Mesenchymal stem cell (in vitro differentiated cells and primary cell): Measurements from ENCODE around the gene GRHPR.

ENCODE experiments used
- DNase-seq: peaks from one replicate; pipeline ENCODE4 v3.0.0-alpha.2; 2013
- H2AFZ ChIP-seq: one replicate; pipeline ENCODE4 v1.6.1; 2013; ENCODE audit warnings: low read depth, mild to moderate bottlenecking, control low read depth, inconsistent platforms, low read length, moderate library complexity
- H2AK5ac ChIP-seq: 2 replicates; pipeline ENCODE4 v1.6.1; 2013; ENCODE audit warnings: low read length, moderate library complexity, mild to moderate bottlenecking, inconsistent platforms; ENCODE audit not compliant: severe bottlenecking
- H2BK120ac ChIP-seq: one replicate; pipeline ENCODE4 v1.6.1; 2013; ENCODE audit warnings: low read depth, mild to moderate bottlenecking, inconsistent platforms, low read length, moderate library complexity
- H2BK12ac ChIP-seq, 2 experiments: one replicate each; pipeline ENCODE4 v1.6.1; 2013; ENCODE audit warnings: inconsistent platforms in 2 of 2, low read length in 2 of 2, mild to moderate bottlenecking in 2 of 2, moderate library complexity in 2 of 2, control low read depth in 1 of 2
- H2BK15ac ChIP-seq: one replicate; pipeline ENCODE4 v1.6.1; 2013; ENCODE audit warnings: mild to moderate bottlenecking, low read depth, inconsistent platforms; ENCODE audit not compliant: poor library complexity, severe bottlenecking
- H2BK5ac ChIP-seq: 2 replicates; pipeline ENCODE4 v1.6.1; 2013; ENCODE audit warnings: low read depth, mild to moderate bottlenecking, low read length, control low read depth, inconsistent platforms; ENCODE audit not compliant: poor library complexity, severe bottlenecking
- H3K14ac ChIP-seq, 2 experiments: one replicate each; pipeline ENCODE4 v1.6.1; 2013; ENCODE audit warnings: inconsistent platforms in 2 of 2, low read length in 2 of 2, control low read depth in 1 of 2, mild to moderate bottlenecking in 1 of 2, moderate library complexity in 1 of 2
- H3K18ac ChIP-seq, 2 experiments: one replicate each; pipeline ENCODE4 v1.6.1; 2013; ENCODE audit warnings: inconsistent platforms in 2 of 2, low read length in 2 of 2, control low read depth in 1 of 2, low read depth in 1 of 2, mild to moderate bottlenecking in 1 of 2
- H3K23ac ChIP-seq, 2 experiments: one replicate each; pipeline ENCODE4 v1.6.1; 2013; ENCODE audit warnings: inconsistent platforms in 2 of 2, low read length in 2 of 2, mild to moderate bottlenecking in 2 of 2, moderate library complexity in 2 of 2, control low read depth in 1 of 2
- H3K27ac ChIP-seq: 2 replicates; pipeline ENCODE4 v1.5.1; 2013; ENCODE audit warnings: mild to moderate bottlenecking, moderate library complexity, low read length, control low read depth, inconsistent platforms; ENCODE audit not compliant: poor library complexity, severe bottlenecking
- H3K27me3 ChIP-seq, 2 experiments: 2 replicates each; pipeline versions ENCODE4 v1.6.1 to v1.7.0; 2013; ENCODE audit warnings: low read length in 2 of 2, mild to moderate bottlenecking in 2 of 2, moderate library complexity in 2 of 2, control low read depth in 1 of 2, inconsistent platforms in 1 of 2; ENCODE audit not compliant: control insufficient read depth in 1 of 2, insufficient read depth in 1 of 2
- H3K36me3 ChIP-seq, 2 experiments: 2 replicates each; pipeline versions ENCODE4 v1.6.1 to v1.7.0; 2013; ENCODE audit warnings: low read length in 2 of 2, control low read depth in 1 of 2, inconsistent platforms in 1 of 2, low read depth in 1 of 2, mild to moderate bottlenecking in 1 of 2; ENCODE audit not compliant: insufficient read depth in 2 of 2, control insufficient read depth in 1 of 2
- H3K4ac ChIP-seq, 2 experiments: one replicate each; pipeline ENCODE4 v1.6.1; 2013; ENCODE audit warnings: inconsistent platforms in 2 of 2, low read length in 2 of 2, mild to moderate bottlenecking in 2 of 2, moderate library complexity in 2 of 2, control low read depth in 1 of 2, low read depth in 1 of 2
- H3K4me1 ChIP-seq: 2 replicates; pipeline ENCODE4 v1.6.1; 2013; ENCODE audit warnings: low read depth, low read length, control low read depth; ENCODE audit not compliant: control insufficient read depth, insufficient read depth
- H3K4me2 ChIP-seq: 2 replicates; pipeline ENCODE4 v1.6.1; 2013; ENCODE audit warnings: low read length, mild to moderate bottlenecking, inconsistent platforms; ENCODE audit not compliant: poor library complexity, severe bottlenecking
- H3K4me3 ChIP-seq, 2 experiments: 2 replicates each; pipeline versions ENCODE4 v1.5.1 to v1.7.0; 2013; ENCODE audit warnings: low read length in 2 of 2, mild to moderate bottlenecking in 2 of 2, control low read depth in 1 of 2, low read depth in 1 of 2; ENCODE audit not compliant: insufficient read depth in 1 of 2
- H3K79me1 ChIP-seq: replicated peaks from 2 replicates; pipeline ENCODE4 v1.6.1; 2013; ENCODE audit warnings: mild to moderate bottlenecking, control low read depth, low read length, inconsistent platforms; ENCODE audit not compliant: poor library complexity, severe bottlenecking
- H3K9ac ChIP-seq: 2 replicates; pipeline ENCODE4 v1.7.0; 2013; ENCODE audit warnings: mild to moderate bottlenecking, low read length, moderate library complexity
- H3K9me3 ChIP-seq: 2 replicates; pipeline ENCODE4 v1.7.0; 2013; ENCODE audit warnings: mild to moderate bottlenecking, low read length; ENCODE audit not compliant: control insufficient read depth
- H4K8ac ChIP-seq: one replicate; pipeline ENCODE4 v1.6.1; 2013; ENCODE audit warnings: inconsistent platforms, mild to moderate bottlenecking, low read length, moderate library complexity
- H4K91ac ChIP-seq: one replicate; pipeline ENCODE4 v1.6.1; 2013; ENCODE audit warnings: mild to moderate bottlenecking, low read length, inconsistent platforms
- whole genome bisulfite sequencing: methylation state at CpG from one replicate; pipeline ENCODE4 v1.1.7; 2013; ENCODE audit warnings: mixed read lengths; 5-methylcytosine and 5-hydroxymethylcytosine counted together

GRHPR gene

DNA sequence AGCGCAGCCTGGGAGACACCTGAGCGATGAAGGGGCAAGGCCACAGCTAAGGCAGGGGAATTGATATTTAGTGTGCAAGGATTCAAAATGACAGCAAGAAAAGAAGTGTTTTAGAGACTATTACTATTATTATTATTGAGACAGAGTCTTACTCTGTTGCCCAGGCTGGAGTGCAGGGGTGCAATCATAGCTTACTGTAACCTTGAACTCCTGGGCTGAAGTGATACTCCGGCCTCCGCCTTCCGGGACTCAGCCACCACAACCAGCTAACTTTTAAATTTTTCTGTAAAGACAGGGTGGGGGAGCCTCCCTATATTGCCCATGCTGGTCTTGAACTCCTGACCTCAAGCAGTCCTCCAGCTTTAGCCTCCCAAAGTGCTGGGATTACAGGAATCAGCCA is 3.3 kb upstream of the GRHPR start:
- Histone ChIP-seq H3K36me3 (peaks cover 0 to 3% of the 10 kb centered on the region in 2 experiments), H2BK120ac (no peak overlapping the region), H3K14ac (no peak overlapping the region), H3K4me2 (no peak overlapping the region), H2AK5ac (no peak overlapping the region), H3K23ac (no peak overlapping the region), H2AFZ (no peak overlapping the region), H3K27me3 (no peaks in the 10 kb centered on the region), H3K79me1 (no peaks in the 10 kb centered on the region), H2BK12ac (no peak overlapping the region), H2BK15ac (no peak overlapping the region), H4K91ac (no peak overlapping the region), H3K4me1 (peaks cover 24% of the 10 kb centered on the region), H3K9ac (no peak overlapping the region), H3K18ac (no peak overlapping the region), H2BK5ac (no peak overlapping the region), H3K4ac (no peak overlapping the region), H3K27ac (no peak overlapping the region), H4K8ac (no peak overlapping the region), H3K9me3 (no peaks in the 10 kb centered on the region), H3K4me3 (no peak overlapping the region)
- no peak for DNase-seq
- 96% methylated on average over 5 of the region's 5 CpGs for WGBS

DNA sequence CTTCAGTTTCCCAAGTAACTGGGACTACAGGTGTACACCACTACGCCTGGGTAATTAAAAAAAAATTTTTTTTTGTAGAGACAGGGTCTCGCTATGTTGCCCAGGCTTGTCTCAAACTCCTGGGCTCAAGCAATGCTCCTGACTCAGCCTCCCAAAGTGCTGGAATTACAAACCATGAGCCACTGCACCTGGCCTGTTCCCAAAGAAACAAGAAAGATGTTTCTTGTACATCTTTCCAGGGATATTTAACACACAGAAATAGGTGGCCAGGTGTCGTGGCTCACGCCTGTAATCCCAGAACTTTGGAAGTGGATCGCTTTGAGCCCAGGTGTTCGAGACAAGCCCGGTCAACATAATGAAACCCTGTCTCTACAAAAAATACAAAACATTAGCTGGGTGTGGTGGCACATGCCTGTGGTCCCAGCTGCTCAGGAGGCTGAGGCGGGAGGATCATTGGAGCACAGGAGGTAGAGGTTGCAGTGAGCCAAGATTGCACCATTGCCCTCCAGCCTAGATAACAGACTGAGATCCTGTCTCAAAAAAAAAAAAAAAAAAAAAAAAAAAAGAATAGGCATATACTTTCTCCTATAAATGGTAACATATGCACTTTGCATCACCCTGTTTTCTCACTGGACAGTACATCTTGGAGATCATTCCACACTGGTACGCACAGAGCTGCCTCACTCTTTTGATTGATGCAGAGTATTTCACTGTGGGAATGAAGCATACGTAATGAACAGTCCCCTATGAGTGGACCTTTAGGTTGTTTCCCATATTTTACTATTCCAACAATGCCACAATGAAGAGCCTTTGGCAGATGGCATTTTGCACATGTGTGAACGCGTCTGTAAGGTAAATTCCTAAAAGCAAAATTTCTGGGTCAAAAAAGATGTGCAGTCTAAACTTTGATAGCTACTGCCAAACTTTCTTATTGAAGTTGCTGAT is 2.0 kb upstream of the GRHPR start:
- no peak for DNase-seq
- no peak overlapping the region for H2BK5ac ChIP-seq
- no peak overlapping the region for H3K18ac ChIP-seq
- peaks cover 28% of the 10 kb centered on the region for H3K4me1 ChIP-seq
- no peak overlapping the region for H4K91ac ChIP-seq
- no peak overlapping the region for H3K14ac ChIP-seq
- H3K23ac ChIP-seq, result no peak overlapping the region
- no peak overlapping the region for H3K4me2 ChIP-seq
- H2BK15ac ChIP-seq, result no peak overlapping the region
- H3K27me3 ChIP-seq, result no peaks in the 10 kb centered on the region
- H4K8ac ChIP-seq, result no peak overlapping the region
- H2AK5ac ChIP-seq, result no peak overlapping the region
- H3K27ac ChIP-seq, result no peak overlapping the region
- H2BK120ac ChIP-seq, result no peak overlapping the region
- H3K79me1 ChIP-seq, result peaks cover 9% of the 10 kb centered on the region
- no peak overlapping the region for H3K4ac ChIP-seq
- 89% methylated on average over 10 of the region's 12 CpGs for WGBS
- peaks cover 1 to 15% of the 10 kb centered on the region in 2 experiments for H3K36me3 ChIP-seq
- H2BK12ac ChIP-seq, result no peak overlapping the region
- H2AFZ ChIP-seq, result no peak overlapping the region
- H3K4me3 ChIP-seq, result no peak overlapping the region
- H3K9ac ChIP-seq, result no peak overlapping the region
- no peaks in the 10 kb centered on the region for H3K9me3 ChIP-seq

DNA sequence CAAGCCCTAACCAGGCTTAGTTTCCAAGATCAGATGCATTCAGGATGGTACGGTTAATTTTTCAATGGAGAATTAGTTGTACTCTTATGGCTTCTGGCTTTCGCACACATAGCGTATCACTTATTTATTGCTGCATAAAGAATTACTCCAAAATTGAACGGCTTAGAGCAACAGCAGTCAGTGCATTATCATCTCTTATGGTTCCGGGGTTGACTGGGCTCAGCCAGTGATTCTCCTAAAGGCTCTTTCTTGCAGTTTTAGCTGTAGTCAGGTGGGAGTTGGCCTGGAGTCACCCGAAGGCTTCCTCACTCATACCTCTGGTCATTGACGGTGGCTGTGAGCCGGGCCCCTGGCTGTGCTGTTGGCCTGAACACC is 595 bp upstream of the GRHPR start:
- peak overlapping the region; percentile 54 to 81 for H3K18ac ChIP-seq
- H3K14ac ChIP-seq, result peak overlapping the region in 1 of 2 experiments; percentile 57
- DNase-seq, result no peak
- peak overlapping the region; percentile 83 for H4K8ac ChIP-seq
- peak overlapping the region; percentile 50 for H2BK15ac ChIP-seq
- peaks cover 13 to 21% of the 10 kb centered on the region in 2 experiments for H3K36me3 ChIP-seq
- H4K91ac ChIP-seq, result peak overlapping the region; percentile 79
- no peak overlapping the region for H2BK12ac ChIP-seq
- peaks cover 25% of the 10 kb centered on the region for H3K4me1 ChIP-seq
- no peaks in the 10 kb centered on the region for H3K27me3 ChIP-seq
- H3K4me2 ChIP-seq, result peak overlapping the region; percentile 79
- H3K4ac ChIP-seq, result peak overlapping the region; percentile 30 to 37
- H2AK5ac ChIP-seq, result no peak overlapping the region
- 77% methylated on average over 8 of the region's 8 CpGs for WGBS
- no peak overlapping the region for H3K23ac ChIP-seq
- no peaks in the 10 kb centered on the region for H3K9me3 ChIP-seq
- peak overlapping the region; percentile 87 to 90 for H3K4me3 ChIP-seq
- no peak overlapping the region for H2BK5ac ChIP-seq
- H2AFZ ChIP-seq, result peak overlapping the region; percentile 87
- H2BK120ac ChIP-seq, result no peak overlapping the region
- H3K27ac ChIP-seq, result peak overlapping the region; percentile 29
- peak overlapping the region; percentile 97 for H3K9ac ChIP-seq
- peaks cover 18% of the 10 kb centered on the region for H3K79me1 ChIP-seq

DNA sequence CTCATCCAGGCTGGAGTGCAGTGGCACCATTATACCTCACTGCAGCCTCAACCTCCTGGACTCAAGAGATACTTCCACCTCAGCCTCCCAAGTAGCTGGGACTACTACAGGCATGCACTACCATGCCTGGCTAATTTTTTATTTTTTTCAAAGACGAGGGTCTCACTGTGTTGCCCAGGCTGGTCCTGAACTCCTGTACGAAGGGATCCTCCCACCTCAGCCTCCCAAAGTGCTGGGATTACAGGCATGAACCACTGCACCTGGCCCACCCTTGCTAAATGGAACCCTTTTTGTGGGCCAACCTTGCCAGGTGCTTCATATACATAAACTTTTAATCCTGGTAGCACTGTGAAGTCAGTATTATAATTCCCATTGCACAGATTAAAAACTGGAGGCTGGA is 1.0 kb downstream of the GRHPR start:
- Histone ChIP-seq H3K36me3 (peaks cover 29 to 38% of the 10 kb centered on the region in 2 experiments), H4K91ac (no peak overlapping the region), H3K79me1 (peaks cover 32% of the 10 kb centered on the region), H3K4ac (no peak overlapping the region), H3K9ac (peak overlapping the region; percentile 97), H4K8ac (no peak overlapping the region), H2AK5ac (no peak overlapping the region), H3K14ac (no peak overlapping the region), H3K18ac (no peak overlapping the region), H3K4me1 (peaks cover 25% of the 10 kb centered on the region), H2BK5ac (no peak overlapping the region), H3K27ac (no peak overlapping the region), H2BK15ac (no peak overlapping the region), H2BK12ac (no peak overlapping the region), H3K4me3 (peak overlapping the region; percentile 87 to 90), H3K23ac (no peak overlapping the region), H2AFZ (no peak overlapping the region), H3K9me3 (no peaks in the 10 kb centered on the region), H2BK120ac (no peak overlapping the region), H3K27me3 (no peaks in the 10 kb centered on the region), H3K4me2 (peak overlapping the region; percentile 51)
- DNase-seq, result no peak
- 77% methylated on average over 2 of the region's 2 CpGs for WGBS
